Neural crest cell (in vitro differentiated cells): Measurements from ENCODE around the gene ABITRAM. TPM values are rescaled to one million over a fixed set of nuclear protein-coding genes. Genes with fewer than 3 reads are reported as not detected.
A peak's percentile ranks its signal among the peaks of the same experiment; 100 is the strongest.

Experiments
- DNase-seq: peaks from one replicate; pipeline ENCODE4 v3.0.0; 2021; ENCODE audit warnings: low read depth, mixed read lengths, low spot score
- H3K27ac Mint-ChIP-seq: one replicate; pipeline ENCODE4 v1.8.0; 2021; ENCODE audit warnings: mild to moderate bottlenecking, mixed read lengths; ENCODE audit not compliant: unreplicated experiment
- H3K27me3 Mint-ChIP-seq: 2 replicates; pipeline ENCODE4 v1.8.0; 2021; ENCODE audit warnings: low read depth, mild to moderate bottlenecking, mixed read lengths
- H3K36me3 Mint-ChIP-seq: 2 replicates; pipeline ENCODE4 v1.8.0; 2021; ENCODE audit warnings: low read depth, mild to moderate bottlenecking, mixed read lengths
- H3K4me1 Mint-ChIP-seq: 2 replicates; pipeline ENCODE4 v1.8.0; 2021; ENCODE audit warnings: mixed read lengths
- H3K4me3 Mint-ChIP-seq: one replicate; pipeline ENCODE4 v1.8.0; 2021; ENCODE audit warnings: mild to moderate bottlenecking, mixed read lengths
- H3K9me3 Mint-ChIP-seq: 2 replicates; pipeline ENCODE4 v1.8.0; 2021; ENCODE audit warnings: mixed read lengths
- total RNA-seq: library from RNA; stranded (reverse); gene quantifications from 2 replicates; pipeline ENCODE4 v1.2.1, GENCODE V29; 2021
- TF ChIP-seq, protein P1 (sequence below): fragments of 200-600 bp; sonication (generic); conservative IDR thresholded peaks from 2 replicates; pipeline ENCODE4 v1.5.0; 2021; ENCODE audit warnings: antibody characterized with exemption, mild to moderate bottlenecking

Gene ABITRAM
- total RNA-seq, 1 donor from 2014 or later: 14.1 TPM

DNA sequence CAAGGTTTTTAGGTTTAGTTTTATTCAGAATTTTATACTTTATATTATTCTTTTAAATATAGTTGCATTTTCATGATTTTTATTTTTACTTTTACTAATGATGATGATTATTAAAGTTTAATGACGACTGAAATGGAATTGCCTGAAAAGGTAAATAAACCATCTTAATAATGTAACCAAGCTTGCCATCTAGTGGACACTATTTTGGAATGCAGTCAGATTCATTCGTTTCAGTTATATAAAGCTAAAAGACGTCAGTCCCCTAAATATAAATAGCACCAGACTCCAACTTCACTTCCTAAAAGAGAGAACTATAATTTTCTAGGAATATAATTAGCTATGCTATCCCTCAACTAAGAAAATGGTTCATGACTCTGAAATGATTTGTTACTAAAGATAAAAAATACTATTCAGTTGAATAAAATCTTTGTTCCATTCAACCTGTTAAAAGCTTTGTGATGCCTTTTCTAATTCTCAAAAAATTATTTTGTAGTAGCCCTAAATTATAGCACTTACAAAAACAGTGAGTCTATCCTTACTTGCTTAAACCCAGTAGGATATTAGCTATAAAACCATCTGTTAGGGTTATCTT is 19.9 kb downstream of the ABITRAM start:
- no peak overlapping the region for H3K27ac Mint-ChIP-seq
- no peaks in the 10 kb centered on the region for H3K4me1 Mint-ChIP-seq
- no peaks in the 10 kb centered on the region for H3K27me3 Mint-ChIP-seq
- H3K36me3 Mint-ChIP-seq: peaks cover 3% of the 10 kb centered on the region
- TF ChIP-seq, protein P1, sequence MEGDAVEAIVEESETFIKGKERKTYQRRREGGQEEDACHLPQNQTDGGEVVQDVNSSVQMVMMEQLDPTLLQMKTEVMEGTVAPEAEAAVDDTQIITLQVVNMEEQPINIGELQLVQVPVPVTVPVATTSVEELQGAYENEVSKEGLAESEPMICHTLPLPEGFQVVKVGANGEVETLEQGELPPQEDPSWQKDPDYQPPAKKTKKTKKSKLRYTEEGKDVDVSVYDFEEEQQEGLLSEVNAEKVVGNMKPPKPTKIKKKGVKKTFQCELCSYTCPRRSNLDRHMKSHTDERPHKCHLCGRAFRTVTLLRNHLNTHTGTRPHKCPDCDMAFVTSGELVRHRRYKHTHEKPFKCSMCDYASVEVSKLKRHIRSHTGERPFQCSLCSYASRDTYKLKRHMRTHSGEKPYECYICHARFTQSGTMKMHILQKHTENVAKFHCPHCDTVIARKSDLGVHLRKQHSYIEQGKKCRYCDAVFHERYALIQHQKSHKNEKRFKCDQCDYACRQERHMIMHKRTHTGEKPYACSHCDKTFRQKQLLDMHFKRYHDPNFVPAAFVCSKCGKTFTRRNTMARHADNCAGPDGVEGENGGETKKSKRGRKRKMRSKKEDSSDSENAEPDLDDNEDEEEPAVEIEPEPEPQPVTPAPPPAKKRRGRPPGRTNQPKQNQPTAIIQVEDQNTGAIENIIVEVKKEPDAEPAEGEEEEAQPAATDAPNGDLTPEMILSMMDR: peak; percentile 85
- H3K4me3 Mint-ChIP-seq: no peak overlapping the region
- H3K9me3 Mint-ChIP-seq: no peaks in the 10 kb centered on the region
- DNase-seq: no peak

DNA sequence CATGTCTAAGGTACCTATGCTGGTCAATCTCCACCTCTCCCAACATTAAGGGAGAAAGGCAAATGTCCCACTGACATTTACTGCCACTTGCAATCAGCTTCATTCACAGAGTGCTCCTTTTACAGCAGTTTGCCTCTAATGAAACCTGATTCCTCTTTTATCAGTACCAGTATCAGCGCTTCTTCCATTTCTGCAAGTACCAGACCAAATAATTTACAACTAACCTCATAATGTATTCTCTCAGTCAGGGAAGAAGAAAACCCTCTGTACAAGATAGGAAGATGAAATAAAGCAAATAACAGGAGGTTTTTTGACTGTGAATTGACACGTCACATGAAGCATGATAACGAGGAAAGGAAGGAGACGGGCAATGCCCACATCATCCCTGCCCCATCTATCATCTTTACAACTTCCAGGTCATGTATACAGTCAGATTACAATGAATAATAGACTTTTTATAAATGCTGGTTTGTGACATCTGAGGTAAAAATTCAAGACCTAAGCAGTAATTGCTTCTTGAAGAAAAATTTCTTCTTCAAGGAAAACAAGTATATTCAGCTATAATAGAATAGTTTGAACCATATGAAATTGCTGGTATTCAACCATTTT is 21.9 kb downstream of the ABITRAM start:
- H3K27ac Mint-ChIP-seq: no peak overlapping the region
- no peaks in the 10 kb centered on the region for H3K9me3 Mint-ChIP-seq
- TF ChIP-seq, protein P1: no peak
- no peaks in the 10 kb centered on the region for H3K4me1 Mint-ChIP-seq
- H3K36me3 Mint-ChIP-seq: peaks cover 3% of the 10 kb centered on the region
- no peak for DNase-seq
- H3K4me3 Mint-ChIP-seq: no peak overlapping the region
- H3K27me3 Mint-ChIP-seq: no peaks in the 10 kb centered on the region

DNA sequence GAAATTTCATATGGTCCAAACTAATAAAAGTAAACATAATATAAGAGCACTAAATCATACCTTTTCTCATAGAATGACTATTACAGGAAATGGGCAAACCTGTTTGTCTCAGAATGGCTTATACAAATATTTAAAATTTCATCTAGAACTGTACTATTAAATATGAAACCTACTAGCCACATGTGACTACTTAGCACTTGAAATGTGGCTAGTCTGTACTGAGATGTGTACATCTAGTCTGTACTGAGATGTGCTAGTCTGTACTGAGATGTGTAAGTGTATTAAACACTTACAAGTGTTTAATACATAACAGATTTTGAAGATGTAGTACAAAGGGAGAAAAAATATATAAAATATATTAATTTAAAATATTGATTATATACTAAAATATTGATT is 22.4 kb downstream of the ABITRAM start:
- no peak overlapping the region for H3K27ac Mint-ChIP-seq

DNA sequence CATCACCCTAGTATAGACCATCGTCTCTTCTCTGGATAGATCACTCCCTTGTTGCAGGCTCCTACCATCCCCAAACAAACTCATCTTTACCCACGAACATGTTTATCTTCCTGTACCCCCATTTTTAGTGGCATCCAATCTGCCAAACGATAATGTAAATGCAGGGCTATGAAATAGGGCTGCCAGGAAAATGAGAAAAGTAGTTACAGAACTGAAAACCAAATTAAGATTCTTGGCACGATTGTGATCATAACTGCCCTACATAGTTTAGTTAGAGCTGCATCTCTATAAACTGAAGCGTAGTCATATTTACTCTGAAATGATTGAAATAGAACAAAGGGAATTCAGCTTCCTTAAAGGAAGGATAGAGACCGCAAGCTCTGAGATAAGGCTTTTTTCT is 26.1 kb downstream of the ABITRAM start:
- Mint-ChIP-seq H3K27ac (no peak overlapping the region), H3K36me3 (no peaks in the 10 kb centered on the region), H3K9me3 (no peaks in the 10 kb centered on the region), H3K4me3 (no peak overlapping the region), H3K4me1 (no peaks in the 10 kb centered on the region), H3K27me3 (no peaks in the 10 kb centered on the region)
- DNase-seq: no peak
- TF ChIP-seq, protein P1: no peak

More for the DNA sequence above, 22.4 kb downstream of the ABITRAM start:
- no peaks in the 10 kb centered on the region for H3K9me3 Mint-ChIP-seq
- no peak for DNase-seq
- no peaks in the 10 kb centered on the region for H3K4me1 Mint-ChIP-seq
- H3K36me3 Mint-ChIP-seq: peaks cover 2% of the 10 kb centered on the region
- H3K4me3 Mint-ChIP-seq: no peak overlapping the region
- TF ChIP-seq, protein P1: no peak
- no peaks in the 10 kb centered on the region for H3K27me3 Mint-ChIP-seq

DNA sequence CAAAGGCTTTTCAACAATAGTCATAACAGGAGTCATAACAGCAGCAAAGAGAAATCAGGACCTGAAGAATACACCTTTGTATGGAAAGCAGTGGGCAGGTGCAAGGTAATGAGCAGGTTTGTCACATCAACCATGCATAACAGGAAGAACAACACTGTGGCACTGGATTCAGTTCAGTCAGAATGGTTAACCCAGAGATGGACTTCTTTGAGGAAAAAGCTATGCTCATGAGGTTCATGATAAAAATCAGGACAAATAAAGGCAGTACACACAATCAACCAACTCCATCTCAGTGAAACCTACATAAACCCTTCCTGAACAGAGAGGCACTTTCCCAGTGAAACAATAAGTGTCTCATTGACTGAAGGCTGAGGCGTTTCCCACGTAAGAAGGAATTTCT is 27.0 kb downstream of the ABITRAM start:
- TF ChIP-seq, protein P1: no peak
- Mint-ChIP-seq H3K4me3 (no peak overlapping the region), H3K36me3 (no peaks in the 10 kb centered on the region), H3K27me3 (no peaks in the 10 kb centered on the region), H3K27ac (no peak overlapping the region), H3K9me3 (no peaks in the 10 kb centered on the region), H3K4me1 (no peaks in the 10 kb centered on the region)
- DNase-seq: no peak
